Peyer's patch (tissue), 4 donors: Measurements from ENCODE around the gene RANBP3. TPM values are rescaled to one million over a fixed set of nuclear protein-coding genes. Genes with fewer than 3 reads are reported as not detected.

Experiments used
- DNase-seq, 3 donors: peaks; one replicate each; pipeline ENCODE4 v3.0.0-alpha.2; 2017 to 2019
- H3K27ac ChIP-seq, 4 donors: fragments of 200-600 bp; sonication (generic); one replicate each; pipeline ENCODE4 v1.5.1; 2016 to 2019
- H3K27me3 ChIP-seq, 2 donors: fragments of 200-600 bp; sonication (generic); one replicate each; pipeline ENCODE4 v1.5.1; 2019
- H3K36me3 ChIP-seq, 3 donors: fragments of 200-600 bp; sonication (generic); one replicate each; pipeline ENCODE4 v1.5.1; 2016 to 2019
- H3K4me1 ChIP-seq, 4 donors: fragments of 200-600 bp; sonication (generic); one replicate each; pipeline ENCODE4 v1.5.1; 2016 to 2019
- H3K4me3 ChIP-seq, 4 donors: fragments of 200-600 bp; sonication (generic); 1 replicate in 3 of 4; 2 replicates in 1 of 4; pipeline ENCODE4 v1.5.1; 2016 to 2019; ENCODE audit warnings: mild to moderate bottlenecking in 1 of 4
- H3K9me3 ChIP-seq, 4 donors: fragments of 200-600 bp; sonication (generic); one replicate each; pipeline ENCODE4 v1.5.1; 2016 to 2019; ENCODE audit warnings: mild to moderate bottlenecking in 1 of 4
- POLR2A ChIP-seq, 2 donors: fragments of 450-650 bp; IDR thresholded peaks; one replicate each; pipeline ENCODE4 v1.5.1; 2017; ENCODE audit warnings: antibody characterized with exemption in 2 of 2, mild to moderate bottlenecking in 2 of 2, moderate library complexity in 2 of 2
- total RNA-seq, 4 donors: library from RNA; depleted of rRNA; stranded (reverse); fragments of >200 nt; gene quantifications; one replicate each; pipeline ENCODE4 v1.1.0, GENCODE V29; 2016
- TF ChIP-seq, protein P1 (sequence below), 6 experiments: fragments of 450-650 bp in 4 of 6; fragments of 200-600 bp in 2 of 6; sonication (generic) in 1 of 6; IDR thresholded peaks; one replicate each; pipeline ENCODE4 v1.5.1; 2017 to 2019; ENCODE audit warnings: antibody characterized with exemption in 6 of 6, mild to moderate bottlenecking in 3 of 6, moderate library complexity in 1 of 6

Gene RANBP3
- total RNA-seq, 4 donors from 2014 or later: 59.7 to 104 (median 91.1) TPM

- H3K4me3 ChIP-seq: no peak overlapping the region
- no peak for DNase-seq
- H3K9me3 ChIP-seq: no peaks in the 10 kb centered on the region
- H3K27ac ChIP-seq: no peak overlapping the region
- peaks cover 0 to 89% (median 0%) of the 10 kb centered on the region in 3 donors for H3K36me3 ChIP-seq
- peaks cover 0 to 17% (median 5%) of the 10 kb centered on the region in 4 donors for H3K4me1 ChIP-seq
- TF ChIP-seq, protein P1, sequence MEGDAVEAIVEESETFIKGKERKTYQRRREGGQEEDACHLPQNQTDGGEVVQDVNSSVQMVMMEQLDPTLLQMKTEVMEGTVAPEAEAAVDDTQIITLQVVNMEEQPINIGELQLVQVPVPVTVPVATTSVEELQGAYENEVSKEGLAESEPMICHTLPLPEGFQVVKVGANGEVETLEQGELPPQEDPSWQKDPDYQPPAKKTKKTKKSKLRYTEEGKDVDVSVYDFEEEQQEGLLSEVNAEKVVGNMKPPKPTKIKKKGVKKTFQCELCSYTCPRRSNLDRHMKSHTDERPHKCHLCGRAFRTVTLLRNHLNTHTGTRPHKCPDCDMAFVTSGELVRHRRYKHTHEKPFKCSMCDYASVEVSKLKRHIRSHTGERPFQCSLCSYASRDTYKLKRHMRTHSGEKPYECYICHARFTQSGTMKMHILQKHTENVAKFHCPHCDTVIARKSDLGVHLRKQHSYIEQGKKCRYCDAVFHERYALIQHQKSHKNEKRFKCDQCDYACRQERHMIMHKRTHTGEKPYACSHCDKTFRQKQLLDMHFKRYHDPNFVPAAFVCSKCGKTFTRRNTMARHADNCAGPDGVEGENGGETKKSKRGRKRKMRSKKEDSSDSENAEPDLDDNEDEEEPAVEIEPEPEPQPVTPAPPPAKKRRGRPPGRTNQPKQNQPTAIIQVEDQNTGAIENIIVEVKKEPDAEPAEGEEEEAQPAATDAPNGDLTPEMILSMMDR (IDR thresholded peaks at IDR 0.05): no peak
- no peak for TF ChIP-seq POLR2A (IDR thresholded peaks at IDR 0.05)
- H3K27me3 ChIP-seq: no peaks in the 10 kb centered on the region
Measured at GRCh38 chr19:5923356-5923755, 54.6 kb downstream of the RANBP3 start.

DNA sequence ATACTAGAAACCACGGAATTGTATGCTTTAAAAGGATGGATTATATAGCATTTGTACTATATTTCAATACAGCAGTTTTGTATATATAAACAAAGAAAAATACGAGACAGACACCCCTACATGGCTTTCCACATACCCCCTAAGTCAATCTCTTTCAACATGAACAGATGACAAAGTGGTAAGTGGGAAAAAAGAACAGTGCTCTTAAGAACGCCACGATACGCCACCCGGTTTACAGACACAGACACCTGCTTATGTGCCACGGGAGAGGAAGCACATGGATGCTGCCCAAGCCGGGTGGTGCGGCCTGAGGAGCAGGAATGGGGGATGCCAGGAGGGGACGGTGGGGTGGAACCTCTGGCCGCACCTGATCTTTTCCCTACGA, 55.8 kb downstream of the RANBP3 start:
- H3K27ac ChIP-seq: no peak overlapping the region

GRCh38 chr19:5921516-5922160, 56.3 kb downstream of the RANBP3 start:
- H3K27me3 ChIP-seq: no peaks in the 10 kb centered on the region
- peaks cover 0 to 14% (median 5%) of the 10 kb centered on the region in 4 donors for H3K4me1 ChIP-seq
- no peak overlapping the region for H3K4me3 ChIP-seq
- peaks cover 0 to 89% (median 0%) of the 10 kb centered on the region in 3 donors for H3K36me3 ChIP-seq
- TF ChIP-seq POLR2A (IDR thresholded peaks at IDR 0.05): no peak
- TF ChIP-seq, protein P1 (IDR thresholded peaks at IDR 0.05): no peak
- H3K9me3 ChIP-seq: no peaks in the 10 kb centered on the region
- DNase-seq: no peak
- no peak overlapping the region for H3K27ac ChIP-seq

More for the DNA sequence above, 55.8 kb downstream of the RANBP3 start:
- Histone ChIP-seq H3K4me3 (no peak overlapping the region), H3K9me3 (no peaks in the 10 kb centered on the region), H3K36me3 (peaks cover 0 to 89% (median 0%) of the 10 kb centered on the region in 3 donors), H3K27me3 (no peaks in the 10 kb centered on the region), H3K4me1 (peaks cover 0 to 14% (median 5%) of the 10 kb centered on the region in 4 donors)
- DNase-seq: no peak
- no peak for TF ChIP-seq POLR2A (IDR thresholded peaks at IDR 0.05)
- TF ChIP-seq, protein P1 (IDR thresholded peaks at IDR 0.05): no peak

DNA sequence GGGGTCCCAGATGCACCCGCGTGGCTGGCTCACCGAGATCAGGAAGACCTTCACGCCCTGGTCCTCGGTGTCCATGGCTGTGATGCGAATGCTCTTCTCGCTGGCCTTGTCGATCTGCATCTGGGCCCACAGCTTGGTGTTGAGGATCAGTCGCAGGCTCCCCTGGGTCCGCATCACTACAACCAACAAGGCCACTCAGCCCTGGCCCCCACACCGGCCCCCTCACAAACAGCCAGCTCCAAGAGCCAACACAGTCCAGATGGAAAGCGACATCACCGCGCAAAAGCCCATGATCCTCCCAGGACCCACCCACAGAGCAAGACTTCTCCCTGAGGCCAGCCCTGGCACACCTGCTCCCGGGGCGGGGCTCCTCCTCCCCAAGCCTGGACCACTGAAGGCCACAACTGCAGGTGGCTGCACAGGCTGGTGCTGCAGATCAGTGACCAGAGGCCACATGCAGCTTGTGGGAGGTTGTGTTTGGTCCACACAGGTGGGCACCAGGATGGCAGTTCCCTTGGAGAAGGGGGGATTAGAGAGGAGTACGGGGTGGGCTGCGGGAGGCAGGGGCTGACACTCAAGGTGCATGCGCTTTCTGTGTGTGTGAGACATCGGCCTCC, 59.4 kb downstream of the RANBP3 start:
- Histone ChIP-seq H3K9me3 (no peaks in the 10 kb centered on the region), H3K36me3 (peaks cover 0 to 85% (median 0%) of the 10 kb centered on the region in 3 donors), H3K4me1 (peaks cover 0 to 10% (median 0%) of the 10 kb centered on the region in 4 donors), H3K27ac (no peak overlapping the region), H3K4me3 (no peak overlapping the region), H3K27me3 (no peaks in the 10 kb centered on the region)
- DNase-seq: no peak
- TF ChIP-seq POLR2A (IDR thresholded peaks at IDR 0.05): no peak
- TF ChIP-seq, protein P1 (IDR thresholded peaks at IDR 0.05): no peak

DNA sequence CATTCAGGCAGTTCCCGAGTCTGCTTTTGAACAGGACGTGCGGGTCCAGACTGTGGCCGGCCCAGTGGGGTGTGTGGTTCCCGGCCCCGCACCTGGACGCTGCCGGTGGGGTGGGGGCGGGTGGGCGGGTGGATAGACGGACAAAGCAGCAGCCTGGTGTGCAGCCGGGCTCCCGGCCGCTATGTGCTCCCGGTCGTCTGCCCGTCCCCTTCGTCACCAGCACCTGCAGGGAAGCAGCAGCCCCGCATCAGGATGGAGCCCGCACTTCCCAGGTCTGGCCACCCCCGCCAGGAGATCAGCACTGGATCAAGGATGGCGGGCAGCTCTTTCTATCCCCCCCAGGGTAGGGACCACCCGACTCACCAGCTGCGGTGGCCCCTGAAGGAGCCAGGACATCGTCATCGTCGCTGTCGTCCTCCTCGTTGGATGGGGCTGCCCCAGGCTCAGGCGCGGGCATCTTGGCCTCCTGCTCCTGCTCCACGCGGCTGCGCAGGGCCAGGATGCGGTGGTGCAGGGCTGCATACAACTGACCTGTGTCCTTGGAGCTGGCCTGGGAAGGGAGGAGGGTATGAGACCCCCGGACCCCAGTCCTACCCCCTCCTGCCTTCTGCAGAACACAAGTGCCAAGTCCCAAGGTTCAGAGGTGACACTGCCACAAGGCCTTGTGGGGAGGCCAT, 60.4 kb downstream of the RANBP3 start:
- Histone ChIP-seq H3K36me3 (peaks cover 0 to 75% (median 0%) of the 10 kb centered on the region in 3 donors), H3K9me3 (no peaks in the 10 kb centered on the region), H3K4me1 (peaks cover 0 to 10% (median 0%) of the 10 kb centered on the region in 4 donors), H3K27ac (no peak overlapping the region), H3K27me3 (no peaks in the 10 kb centered on the region), H3K4me3 (no peak overlapping the region)
- TF ChIP-seq, protein P1 (IDR thresholded peaks at IDR 0.05): no peak
- TF ChIP-seq POLR2A (IDR thresholded peaks at IDR 0.05): no peak
- DNase-seq: no peak
